Glutamatergic neuron (in vitro differentiated cells): ENCODE measurements around the gene SCN4A. TPM values are rescaled to one million over a fixed set of nuclear protein-coding genes. Genes with fewer than 3 reads are reported as not detected.

Experiments
- DNase-seq: peaks from one replicate; pipeline ENCODE4 v3.0.0; 2022
- H3K27ac Mint-ChIP-seq: one replicate; pipeline ENCODE4 v1.8.0; 2020; ENCODE audit warnings: mild to moderate bottlenecking, mixed read lengths, inconsistent platforms; ENCODE audit not compliant: unreplicated experiment
- H3K27me3 Mint-ChIP-seq: one replicate; pipeline ENCODE4 v1.8.0; 2020; ENCODE audit warnings: mild to moderate bottlenecking, moderate library complexity, mixed read lengths, inconsistent platforms; ENCODE audit not compliant: unreplicated experiment
- H3K36me3 Mint-ChIP-seq: one replicate; pipeline ENCODE4 v1.8.0; 2020; ENCODE audit warnings: mild to moderate bottlenecking, mixed read lengths, inconsistent platforms; ENCODE audit not compliant: unreplicated experiment
- H3K4me1 Mint-ChIP-seq: one replicate; pipeline ENCODE4 v1.8.0; 2020; ENCODE audit warnings: mild to moderate bottlenecking, low read depth, mixed read lengths, inconsistent platforms; ENCODE audit not compliant: unreplicated experiment
- H3K4me3 Mint-ChIP-seq: one replicate; pipeline ENCODE4 v1.8.0; 2020; ENCODE audit warnings: mild to moderate bottlenecking, mixed read lengths, inconsistent platforms; ENCODE audit not compliant: unreplicated experiment
- H3K9me3 Mint-ChIP-seq: one replicate; pipeline ENCODE4 v1.8.0; 2020; ENCODE audit warnings: mild to moderate bottlenecking, moderate library complexity, mixed read lengths, inconsistent platforms; ENCODE audit not compliant: unreplicated experiment
- total RNA-seq: library from RNA; stranded (reverse); fragmentation: NEBNext Ultra II Directional; extraction: Animal tissue kit (Norgen Biotek cat#: 25700); gene quantifications from one replicate; pipeline ENCODE4 v1.2.1, GENCODE V29; 2021; ENCODE audit not compliant: unreplicated experiment
- TF ChIP-seq, protein P1 (sequence below): fragments of 200-600 bp; sonication (generic); IDR thresholded peaks from one replicate; pipeline ENCODE4 v1.5.0; 2021; ENCODE audit not compliant: partially characterized antibody, unreplicated experiment

Gene SCN4A
- total RNA-seq, 1 donor from 2014 or later, result 7.9 TPM

DNA sequence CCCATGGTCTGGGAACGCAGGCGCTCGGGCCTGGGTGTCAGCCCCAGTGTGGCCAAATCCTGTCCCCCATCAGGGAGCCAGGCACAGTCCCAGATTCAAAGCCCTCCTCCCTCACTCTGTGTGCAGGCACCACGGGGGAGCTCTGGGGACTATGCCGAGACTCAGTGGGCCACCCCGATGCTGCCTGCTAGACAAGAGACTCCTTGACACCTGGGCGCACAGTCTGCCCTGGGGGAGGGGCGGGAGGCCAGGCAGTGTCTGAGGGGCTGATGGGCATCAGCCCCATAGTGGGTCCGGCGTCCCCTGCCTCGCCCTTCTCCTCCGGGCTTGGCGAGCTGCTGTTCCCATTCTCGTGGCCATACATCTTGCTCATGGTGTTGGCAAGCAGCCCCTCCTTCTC, 32.1 kb downstream of the SCN4A start:
- Mint-ChIP-seq H3K4me3 (no peak overlapping the region), H3K4me1 (peaks cover 5% of the 10 kb centered on the region), H3K27me3 (peaks cover 8% of the 10 kb centered on the region), H3K9me3 (peaks cover 7% of the 10 kb centered on the region), H3K27ac (no peak overlapping the region), H3K36me3 (no peaks in the 10 kb centered on the region)
- DNase-seq, result no peak
- TF ChIP-seq, protein P1, sequence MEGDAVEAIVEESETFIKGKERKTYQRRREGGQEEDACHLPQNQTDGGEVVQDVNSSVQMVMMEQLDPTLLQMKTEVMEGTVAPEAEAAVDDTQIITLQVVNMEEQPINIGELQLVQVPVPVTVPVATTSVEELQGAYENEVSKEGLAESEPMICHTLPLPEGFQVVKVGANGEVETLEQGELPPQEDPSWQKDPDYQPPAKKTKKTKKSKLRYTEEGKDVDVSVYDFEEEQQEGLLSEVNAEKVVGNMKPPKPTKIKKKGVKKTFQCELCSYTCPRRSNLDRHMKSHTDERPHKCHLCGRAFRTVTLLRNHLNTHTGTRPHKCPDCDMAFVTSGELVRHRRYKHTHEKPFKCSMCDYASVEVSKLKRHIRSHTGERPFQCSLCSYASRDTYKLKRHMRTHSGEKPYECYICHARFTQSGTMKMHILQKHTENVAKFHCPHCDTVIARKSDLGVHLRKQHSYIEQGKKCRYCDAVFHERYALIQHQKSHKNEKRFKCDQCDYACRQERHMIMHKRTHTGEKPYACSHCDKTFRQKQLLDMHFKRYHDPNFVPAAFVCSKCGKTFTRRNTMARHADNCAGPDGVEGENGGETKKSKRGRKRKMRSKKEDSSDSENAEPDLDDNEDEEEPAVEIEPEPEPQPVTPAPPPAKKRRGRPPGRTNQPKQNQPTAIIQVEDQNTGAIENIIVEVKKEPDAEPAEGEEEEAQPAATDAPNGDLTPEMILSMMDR, result no peak

DNA sequence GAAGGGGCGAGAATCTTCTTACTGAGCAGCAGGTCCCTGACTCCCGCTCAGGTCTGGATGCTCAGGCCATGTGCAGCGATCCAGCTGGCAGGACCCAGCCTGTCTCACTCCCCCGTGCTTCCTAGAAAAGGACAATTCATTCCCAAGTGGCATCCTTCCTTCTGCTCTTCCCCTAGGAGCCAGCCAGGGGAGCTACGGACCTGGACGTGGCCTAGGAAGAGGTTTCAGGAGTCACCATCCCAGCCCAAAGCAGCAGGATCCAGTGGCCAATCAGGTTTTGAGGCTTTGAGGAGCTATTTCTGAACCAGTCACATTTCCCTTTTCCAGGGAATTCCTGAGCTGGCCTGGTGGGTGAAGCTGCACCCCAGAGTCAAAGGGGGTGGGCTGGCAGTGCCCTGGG, 32.8 kb downstream of the SCN4A start:
- Mint-ChIP-seq H3K9me3 (peaks cover 6% of the 10 kb centered on the region), H3K36me3 (no peaks in the 10 kb centered on the region), H3K27me3 (peaks cover 7% of the 10 kb centered on the region), H3K4me3 (no peak overlapping the region), H3K27ac (no peak overlapping the region), H3K4me1 (peaks cover 5% of the 10 kb centered on the region)
- TF ChIP-seq, protein P1, result no peak
- no peak for DNase-seq

DNA sequence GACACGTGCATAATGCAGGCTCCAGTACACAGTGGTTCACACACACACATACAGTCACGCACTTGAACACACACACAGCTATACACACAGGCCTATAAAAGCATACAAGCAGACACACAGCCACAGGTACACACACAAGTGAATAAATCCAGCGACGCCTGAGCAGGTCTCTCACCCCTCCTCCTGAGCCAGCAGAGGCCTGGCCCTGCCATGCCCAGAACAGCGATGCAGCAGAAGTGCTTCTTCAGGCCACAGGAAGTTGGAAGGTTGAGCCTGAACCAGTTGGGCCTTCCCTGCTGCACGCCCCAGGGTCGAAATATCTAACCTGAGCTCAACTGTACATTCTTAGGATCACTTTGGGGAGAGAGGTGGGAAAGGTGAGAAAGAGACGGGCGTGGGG, 33.3 kb downstream of the SCN4A start:
- Mint-ChIP-seq H3K9me3 (peaks cover 6% of the 10 kb centered on the region), H3K4me3 (no peak overlapping the region), H3K36me3 (no peaks in the 10 kb centered on the region), H3K4me1 (peaks cover 5% of the 10 kb centered on the region), H3K27me3 (peaks cover 7% of the 10 kb centered on the region), H3K27ac (no peak overlapping the region)
- DNase-seq, result no peak
- TF ChIP-seq, protein P1, result no peak

DNA sequence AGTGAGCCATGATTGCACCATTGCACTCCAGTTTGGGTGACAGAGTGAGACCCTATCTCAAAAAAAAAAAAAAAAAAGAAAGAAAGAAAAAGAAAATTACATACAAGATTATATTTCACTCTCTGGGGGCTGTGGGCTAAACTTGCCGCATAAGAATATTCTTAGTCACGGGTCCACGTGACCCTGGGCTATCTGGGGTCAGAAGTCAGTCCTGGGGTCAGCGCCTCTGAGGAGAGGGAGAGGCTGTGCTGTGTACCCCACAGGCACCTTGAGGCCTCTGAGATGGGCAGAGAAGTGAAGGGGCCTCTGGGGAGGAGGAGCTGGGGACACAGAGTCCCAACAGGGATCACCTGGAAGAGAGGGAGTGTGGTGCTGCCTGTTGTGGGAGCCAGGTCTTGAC, 34.8 kb downstream of the SCN4A start:
- no peaks in the 10 kb centered on the region for H3K36me3 Mint-ChIP-seq
- H3K9me3 Mint-ChIP-seq, result peaks cover 3% of the 10 kb centered on the region
- no peak for DNase-seq
- no peak overlapping the region for H3K27ac Mint-ChIP-seq
- TF ChIP-seq, protein P1, result no peak
- H3K27me3 Mint-ChIP-seq, result peaks cover 7% of the 10 kb centered on the region
- no peak overlapping the region for H3K4me3 Mint-ChIP-seq
- H3K4me1 Mint-ChIP-seq, result peaks cover 5% of the 10 kb centered on the region

DNA sequence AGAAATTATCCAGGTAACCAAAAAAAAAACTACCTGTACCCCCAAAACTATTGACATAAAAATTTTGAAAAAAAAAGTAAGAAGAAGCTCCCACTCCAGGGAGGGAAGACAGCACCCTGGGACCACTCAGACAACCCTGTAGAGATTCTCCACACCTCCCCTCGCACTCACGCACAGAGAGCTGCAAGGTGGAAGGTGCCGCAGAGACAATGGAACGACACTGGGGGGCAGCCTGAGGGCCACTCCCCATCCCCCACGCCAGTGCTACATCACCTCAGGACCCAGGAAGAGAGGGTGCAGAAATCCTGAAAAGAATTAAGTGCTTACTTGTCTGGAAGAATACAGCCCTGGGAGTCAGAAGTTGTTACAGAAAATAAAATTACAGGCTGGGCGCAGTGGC, 35.4 kb downstream of the SCN4A start:
- no peaks in the 10 kb centered on the region for H3K36me3 Mint-ChIP-seq
- TF ChIP-seq, protein P1, result no peak
- H3K4me3 Mint-ChIP-seq, result no peak overlapping the region
- peaks cover 7% of the 10 kb centered on the region for H3K27me3 Mint-ChIP-seq
- peaks cover 2% of the 10 kb centered on the region for H3K9me3 Mint-ChIP-seq
- H3K4me1 Mint-ChIP-seq, result peaks cover 5% of the 10 kb centered on the region
- DNase-seq, result no peak
- no peak overlapping the region for H3K27ac Mint-ChIP-seq
